Prostate gland (tissue), 2 donors: ENCODE results near the gene BRICD5. TPM values are rescaled to one million over a fixed set of nuclear protein-coding genes. Genes with fewer than 3 reads are reported as not detected.
A peak's percentile ranks its signal among the peaks of the same experiment; 100 is the strongest.

ENCODE experiments used
- DNase-seq: peaks from one replicate; pipeline ENCODE4 v3.0.0-alpha.2; 2019; ENCODE audit warnings: low spot score
- H3K27ac ChIP-seq, 2 donors: fragments of 200-600 bp; sonication (generic); 2 replicates each; pipeline ENCODE4 v1.5.1; 2017 to 2019
- H3K27me3 ChIP-seq: fragments of 200-600 bp; sonication (generic); replicated peaks from 2 replicates; pipeline ENCODE4 v1.5.1; 2019; ENCODE audit not compliant: insufficient read depth
- H3K36me3 ChIP-seq, 2 donors: fragments of 200-600 bp; sonication (generic); 1 replicate in 1 of 2; 2 replicates in 1 of 2; pipeline versions ENCODE4 v1.5.1 to v1.8.1; 2017 to 2019
- H3K4me1 ChIP-seq: fragments of 200-600 bp; sonication (generic); replicated peaks from 2 replicates; pipeline ENCODE4 v1.5.1; 2019
- H3K4me3 ChIP-seq, 2 donors: fragments of 200-600 bp; sonication (generic); 2 replicates each; pipeline ENCODE4 v1.5.1; 2017 to 2019
- H3K9me3 ChIP-seq: fragments of 200-600 bp; sonication (generic); 2 replicates; pipeline ENCODE4 v1.5.1; 2017
- POLR2A ChIP-seq: fragments of 450-650 bp; IDR thresholded peaks from one replicate; pipeline ENCODE4 v1.6.1; 2016; ENCODE audit warnings: antibody characterized with exemption, mild to moderate bottlenecking
- POLR2AphosphoS5 ChIP-seq: sonication (generic); formaldehyde crosslinking; IDR thresholded peaks from one replicate; pipeline ENCODE4 v1.6.1; 2017; ENCODE audit warnings: antibody characterized with exemption
- WGBS: methylation state at CpG from one replicate; pipeline ENCODE4 v1.1.5; 2018; 5-methylcytosine and 5-hydroxymethylcytosine counted together
- intact Hi-C: fragments of 100-400 bp; cut with DNase I; formaldehyde crosslinking; loops from one replicate; pipeline ENCODE4 v1.14.2; 2022
- total RNA-seq, 2 donors: library from RNA; depleted of rRNA; stranded (reverse); fragments of >200 nt; gene quantifications; one replicate each; pipeline ENCODE4 v1.1.0, GENCODE V29; 2016
- TF ChIP-seq, protein P1 (sequence below), 4 experiments: fragments of 200-600 bp in 2 of 4; fragments of 450-650 bp in 2 of 4; sonication (generic) in 2 of 4; IDR thresholded peaks; 1 replicate in 3 of 4; 2 replicates in 1 of 4; pipeline ENCODE4 v1.5.1; 2016 to 2019; ENCODE audit warnings: antibody characterized with exemption in 4 of 4, mild to moderate bottlenecking in 2 of 4, moderate library complexity in 2 of 4

BRICD5 gene
- total RNA-seq, 2 donors from 2014 or later = 18.4 to 26.2 TPM

DNA sequence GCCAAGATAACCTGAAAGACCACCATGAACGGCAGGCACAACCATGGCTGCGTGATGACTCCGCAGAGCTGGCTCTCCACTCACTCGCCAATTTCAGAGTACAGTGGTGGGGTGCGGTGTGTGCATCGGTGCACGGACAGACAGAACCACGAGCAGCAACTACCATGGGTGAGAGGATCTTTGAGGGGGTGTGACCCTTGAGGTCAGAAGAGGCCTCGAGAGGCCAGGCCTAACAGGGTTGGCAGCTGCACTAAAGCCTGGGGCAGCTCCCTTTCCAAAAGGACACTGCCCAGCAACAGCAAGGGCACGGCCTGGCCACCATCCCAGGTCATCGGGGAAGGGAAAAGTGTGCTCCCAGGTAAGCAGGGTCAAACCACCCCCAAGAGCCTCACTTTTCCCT is 42.6 kb upstream of the BRICD5 start:
- peaks cover 10 to 17% of the 10 kb centered on the region in 2 donors for H3K36me3 ChIP-seq
- no peak for TF ChIP-seq POLR2AphosphoS5
- no peak for TF ChIP-seq POLR2A
- TF ChIP-seq, protein P1, sequence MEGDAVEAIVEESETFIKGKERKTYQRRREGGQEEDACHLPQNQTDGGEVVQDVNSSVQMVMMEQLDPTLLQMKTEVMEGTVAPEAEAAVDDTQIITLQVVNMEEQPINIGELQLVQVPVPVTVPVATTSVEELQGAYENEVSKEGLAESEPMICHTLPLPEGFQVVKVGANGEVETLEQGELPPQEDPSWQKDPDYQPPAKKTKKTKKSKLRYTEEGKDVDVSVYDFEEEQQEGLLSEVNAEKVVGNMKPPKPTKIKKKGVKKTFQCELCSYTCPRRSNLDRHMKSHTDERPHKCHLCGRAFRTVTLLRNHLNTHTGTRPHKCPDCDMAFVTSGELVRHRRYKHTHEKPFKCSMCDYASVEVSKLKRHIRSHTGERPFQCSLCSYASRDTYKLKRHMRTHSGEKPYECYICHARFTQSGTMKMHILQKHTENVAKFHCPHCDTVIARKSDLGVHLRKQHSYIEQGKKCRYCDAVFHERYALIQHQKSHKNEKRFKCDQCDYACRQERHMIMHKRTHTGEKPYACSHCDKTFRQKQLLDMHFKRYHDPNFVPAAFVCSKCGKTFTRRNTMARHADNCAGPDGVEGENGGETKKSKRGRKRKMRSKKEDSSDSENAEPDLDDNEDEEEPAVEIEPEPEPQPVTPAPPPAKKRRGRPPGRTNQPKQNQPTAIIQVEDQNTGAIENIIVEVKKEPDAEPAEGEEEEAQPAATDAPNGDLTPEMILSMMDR (IDR thresholded peaks at IDR 0.05) = no peak
- intact Hi-C loops = loop anchor here (5.0 to 10.0 kb wide), 2 partner anchors 48 to 96 kb away; partner anchors contain the start of genes MLST8 and TRAF7
- peaks cover 10% of the 10 kb centered on the region for H3K4me1 ChIP-seq
- 80% methylated on average over 11 of the region's 11 CpGs for WGBS
- no peaks in the 10 kb centered on the region for H3K27me3 ChIP-seq
- DNase-seq = no peak
- H3K9me3 ChIP-seq = no peaks in the 10 kb centered on the region
- no peak overlapping the region for H3K4me3 ChIP-seq
- no peak overlapping the region for H3K27ac ChIP-seq

DNA sequence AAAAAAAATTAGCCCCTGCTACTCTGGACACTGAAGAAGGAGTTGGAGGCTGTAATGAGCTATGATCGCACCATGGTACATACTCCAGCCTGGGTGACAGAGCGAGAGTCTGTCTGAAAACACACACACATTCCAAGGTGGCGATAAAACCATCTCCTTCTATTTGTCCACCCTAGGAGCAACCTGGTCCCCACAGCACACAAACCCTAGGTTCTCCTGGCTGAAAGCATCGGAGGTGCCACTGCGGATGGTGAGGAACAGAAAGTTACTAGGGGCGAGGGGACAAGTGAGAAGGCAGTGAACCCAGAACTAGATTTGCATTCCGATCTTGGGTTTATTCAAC is 42.1 kb upstream of the BRICD5 start:
- no peak for DNase-seq
- WGBS = 92% methylated on average over 7 of the region's 7 CpGs
- Histone ChIP-seq H3K27me3 (no peaks in the 10 kb centered on the region), H3K36me3 (peaks cover 10 to 17% of the 10 kb centered on the region in 2 donors), H3K4me1 (peaks cover 10% of the 10 kb centered on the region), H3K4me3 (no peak overlapping the region), H3K27ac (peak overlapping the region in 1 of 2 donors; percentile 94), H3K9me3 (no peaks in the 10 kb centered on the region)
- TF ChIP-seq POLR2AphosphoS5 (no peak), POLR2A (no peak)
- TF ChIP-seq, protein P1 (IDR thresholded peaks at IDR 0.05) = no peak
- intact Hi-C loops = loop anchor here (5.0 to 10.0 kb wide), 2 partner anchors 48 to 95 kb away; partner anchors contain the start of genes MLST8 and TRAF7

DNA sequence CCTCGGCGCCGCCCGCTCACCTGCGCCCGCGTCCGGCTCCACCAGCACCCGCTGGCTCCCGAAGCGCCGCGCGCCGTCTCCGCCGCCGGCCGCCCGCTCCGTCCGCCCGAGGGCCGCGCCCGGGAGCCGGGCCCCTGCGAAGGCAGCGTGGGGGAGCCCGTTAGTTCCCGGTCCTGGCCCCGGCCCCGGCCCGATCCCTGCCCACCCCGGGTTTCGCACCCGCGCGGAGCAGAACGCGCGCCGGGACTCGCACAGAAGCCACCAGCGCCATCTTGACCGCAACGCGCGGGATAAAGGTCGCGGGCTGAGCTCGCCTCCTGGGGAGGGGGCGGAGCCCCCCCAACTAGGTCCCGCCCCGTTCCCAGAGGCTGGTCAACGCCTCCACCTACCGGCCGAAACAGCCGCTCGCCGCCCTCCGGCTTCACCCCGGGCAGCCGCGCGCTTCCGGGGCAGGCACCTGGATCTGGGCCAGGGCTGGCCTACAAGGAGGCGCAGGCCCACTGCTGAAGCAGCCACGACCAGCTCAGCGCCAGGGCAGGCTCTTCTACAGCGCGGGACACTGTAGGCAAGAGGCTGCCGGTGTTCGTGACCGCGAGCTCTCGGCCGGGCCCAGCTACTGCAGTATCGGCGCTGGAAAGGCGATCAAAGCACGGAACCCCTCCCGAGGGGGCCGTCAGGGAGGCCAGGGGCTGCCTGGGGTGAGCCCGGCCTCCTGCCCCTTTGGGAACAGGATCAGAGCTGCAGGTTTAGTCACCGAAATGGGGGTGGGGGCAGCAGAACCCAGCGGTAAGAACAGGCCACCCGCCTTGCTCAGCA is 40.8 kb upstream of the BRICD5 start, which contains the start of gene ECI1:
Gene ECI1, minus strand, starts transcription at position 292 of the 816 bp plus-strand sequence. Its CDS starts 21 bp downstream, at position 271.
- H3K27me3 ChIP-seq = no peaks in the 10 kb centered on the region
- peak; percentile 92 for DNase-seq
- H3K9me3 ChIP-seq = no peaks in the 10 kb centered on the region
- peaks cover 10 to 12% of the 10 kb centered on the region in 2 donors for H3K36me3 ChIP-seq
- 2% methylated on average over 57 of the region's 88 CpGs for WGBS
- intact Hi-C loops = loop anchor here (5.0 to 10.0 kb wide), 2 partner anchors 47 to 94 kb away; partner anchors contain the start of genes MLST8 and TRAF7
- TF ChIP-seq POLR2A (peak; percentile 85), POLR2AphosphoS5 (peak; percentile 93)
- TF ChIP-seq, protein P1 (IDR thresholded peaks at IDR 0.05) = peak; percentile 53 to 96 (median 84)
- peak within 1 kb of the TSS; percentile 88 to 94 for H3K27ac ChIP-seq
- H3K4me3 ChIP-seq = peak within 1 kb of the TSS; percentile 73 to 84
- peaks cover 10% of the 10 kb centered on the region for H3K4me1 ChIP-seq

DNA sequence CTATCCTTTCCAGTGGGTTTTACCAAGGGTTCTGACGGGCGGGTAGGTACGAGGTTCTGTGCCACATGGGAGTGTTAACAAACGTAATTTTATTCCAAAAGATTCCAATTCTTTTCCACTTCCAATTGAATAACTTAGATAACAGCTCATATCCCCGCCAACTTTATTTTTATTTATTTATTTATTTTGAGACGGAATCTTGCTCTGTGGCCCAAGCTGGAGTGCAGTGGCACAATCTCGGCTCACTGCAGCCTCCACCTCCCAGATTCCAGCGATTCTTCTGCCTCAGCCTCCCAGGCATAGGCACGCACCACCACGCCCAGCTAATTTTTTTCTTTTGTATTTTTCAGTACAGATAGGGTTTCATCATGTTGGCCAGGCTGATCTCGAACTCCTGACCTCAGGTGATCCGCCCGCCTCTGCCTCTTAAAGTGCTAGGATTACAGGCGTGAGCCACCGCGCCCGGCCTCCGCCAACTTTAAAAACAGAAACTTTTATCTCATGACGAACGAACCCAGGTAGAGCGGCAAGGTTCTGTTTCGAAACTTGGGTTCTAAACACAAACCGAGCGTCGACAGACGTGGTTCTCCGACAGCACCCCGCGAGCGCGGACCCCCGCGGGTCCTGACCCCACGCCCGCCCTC is 40.1 kb upstream of the BRICD5 start:
- peaks cover 10% of the 10 kb centered on the region for H3K4me1 ChIP-seq
- H3K4me3 ChIP-seq = peak overlapping the region; percentile 73 to 84
- peaks cover 10 to 20% of the 10 kb centered on the region in 2 donors for H3K36me3 ChIP-seq
- H3K9me3 ChIP-seq = no peaks in the 10 kb centered on the region
- TF ChIP-seq, protein P1 (IDR thresholded peaks at IDR 0.05) = no peak
- no peak for TF ChIP-seq POLR2AphosphoS5
- H3K27ac ChIP-seq = peak overlapping the region; percentile 88 to 94
- DNase-seq = no peak
- intact Hi-C loops = loop anchor here (5.0 to 10.0 kb wide), 2 partner anchors 46 to 93 kb away; partner anchors contain the start of genes MLST8 and TRAF7
- WGBS = 4% methylated on average over 35 of the region's 35 CpGs
- H3K27me3 ChIP-seq = no peaks in the 10 kb centered on the region
